OCI-M2 (cell line): Measurements from ENCODE around the gene PTCHD1.

Source experiments
- DNase-seq: peaks from one replicate; lab custom pipeline; 2025; ENCODE audit not compliant: unreplicated experiment; lab: John Stamatoyannopoulos, UW

The PTCHD1 gene

DNA sequence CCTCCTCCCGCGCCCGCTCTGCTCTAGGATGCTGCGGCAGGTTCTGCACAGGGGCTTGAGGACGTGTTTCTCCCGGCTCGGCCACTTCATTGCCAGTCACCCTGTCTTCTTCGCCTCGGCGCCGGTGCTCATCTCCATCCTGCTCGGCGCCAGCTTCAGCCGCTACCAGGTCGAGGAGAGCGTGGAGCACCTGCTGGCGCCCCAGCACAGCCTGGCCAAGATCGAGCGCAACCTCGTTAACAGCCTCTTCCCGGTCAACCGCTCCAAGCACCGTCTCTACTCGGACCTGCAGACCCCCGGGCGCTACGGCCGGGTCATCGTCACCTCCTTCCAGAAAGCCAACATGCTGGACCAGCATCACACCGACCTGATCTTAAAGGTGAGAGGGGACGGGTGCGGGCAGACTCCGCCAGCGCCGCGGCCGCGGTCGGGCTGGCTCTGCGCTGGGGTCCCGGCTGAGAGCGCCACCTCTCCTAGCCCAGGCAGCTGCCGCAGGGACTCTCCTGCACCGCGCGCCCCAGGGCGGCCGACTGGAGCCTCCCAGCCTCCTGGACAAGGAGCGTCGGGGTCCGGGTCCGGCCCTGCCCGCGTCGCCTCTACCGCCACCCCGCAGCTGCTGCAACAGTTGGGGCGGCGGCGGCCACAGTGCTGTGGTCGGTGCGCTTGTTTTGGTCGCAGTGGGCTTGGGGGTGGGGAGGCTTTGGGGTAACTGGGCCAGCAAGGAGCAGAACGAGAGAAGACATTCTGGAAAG, at the start of gene PTCHD1:
Gene PTCHD1 (plus strand): TSS at position 2 of the 752 bp plus-strand sequence. CDS start 27 bp downstream, at position 29.
- DNase-seq: no peak

DNA sequence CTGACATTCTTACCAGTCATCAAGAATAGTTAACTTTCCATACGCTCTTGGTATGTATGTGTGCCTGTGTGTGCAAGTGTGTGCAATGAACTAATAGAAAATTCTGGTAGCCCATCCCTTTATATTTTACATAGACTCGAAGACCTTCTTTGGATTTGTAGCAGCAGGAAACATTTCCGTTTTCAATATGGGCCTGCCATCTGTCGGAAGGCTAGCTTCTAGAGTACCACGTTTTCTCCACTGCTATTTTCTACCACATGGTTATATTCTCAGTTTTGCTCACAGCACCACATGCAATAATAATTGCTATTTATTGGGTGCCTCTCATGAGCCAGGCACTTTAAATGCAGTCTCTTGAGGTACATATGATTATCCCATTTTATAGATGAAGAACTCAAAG, 47.9 kb upstream of the PTCHD1 start:
- DNase-seq: no peak

DNA sequence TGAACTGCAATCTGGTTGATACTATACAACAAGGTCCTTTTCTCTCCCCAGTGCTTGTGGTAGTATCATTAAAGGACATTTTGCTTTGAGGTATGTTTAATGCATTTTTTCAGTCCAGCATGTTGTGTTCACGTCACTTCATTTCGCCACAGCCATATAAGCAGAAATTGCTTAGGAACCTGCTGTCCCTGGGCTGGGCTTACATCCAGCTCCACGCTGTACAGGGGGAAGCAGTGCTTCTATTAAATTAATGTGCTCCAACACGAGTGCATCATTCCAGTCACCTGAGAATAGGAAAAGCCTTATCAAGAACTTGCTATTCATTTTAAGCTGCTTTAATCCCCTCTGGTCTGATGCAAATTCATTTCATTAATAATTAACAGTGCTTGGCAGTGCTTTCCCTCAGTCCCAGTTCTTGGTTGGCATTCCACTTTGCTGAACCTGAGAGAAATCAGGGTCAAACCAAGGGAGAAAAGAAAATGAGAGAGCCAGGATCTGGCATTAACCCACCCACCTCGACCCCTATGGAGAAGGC, 47.4 kb upstream of the PTCHD1 start:
- no peak for DNase-seq

DNA sequence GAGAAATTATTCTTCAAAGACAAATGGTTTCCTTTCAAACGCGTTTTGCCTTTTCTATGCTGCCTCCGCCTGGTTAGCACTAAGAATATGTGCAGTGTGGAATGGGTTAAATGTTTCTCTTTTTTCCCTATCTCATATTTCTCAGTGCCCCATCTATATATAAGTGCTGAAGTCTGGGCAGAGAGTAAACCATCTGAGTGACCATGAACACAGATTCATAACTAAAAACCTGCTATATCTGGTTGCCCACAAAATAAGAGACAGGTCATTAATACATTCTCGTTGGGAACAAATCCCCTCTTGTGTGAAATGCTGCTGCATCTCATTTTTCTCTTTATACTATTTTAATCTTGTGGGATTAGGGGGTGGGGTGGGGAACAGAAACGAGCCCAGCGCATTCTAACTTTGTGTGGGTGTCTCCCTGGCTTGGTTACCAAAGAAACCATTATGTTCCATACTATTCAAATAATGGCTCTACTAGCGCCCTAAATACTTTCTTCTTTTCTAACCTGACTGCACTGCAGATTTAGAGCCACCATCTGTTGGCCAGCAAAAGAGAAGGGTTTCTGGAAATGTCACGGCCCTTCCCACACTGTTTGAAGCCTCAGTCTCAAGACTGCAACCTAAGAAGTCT, 42.2 kb upstream of the PTCHD1 start:
- DNase-seq: no peak

DNA sequence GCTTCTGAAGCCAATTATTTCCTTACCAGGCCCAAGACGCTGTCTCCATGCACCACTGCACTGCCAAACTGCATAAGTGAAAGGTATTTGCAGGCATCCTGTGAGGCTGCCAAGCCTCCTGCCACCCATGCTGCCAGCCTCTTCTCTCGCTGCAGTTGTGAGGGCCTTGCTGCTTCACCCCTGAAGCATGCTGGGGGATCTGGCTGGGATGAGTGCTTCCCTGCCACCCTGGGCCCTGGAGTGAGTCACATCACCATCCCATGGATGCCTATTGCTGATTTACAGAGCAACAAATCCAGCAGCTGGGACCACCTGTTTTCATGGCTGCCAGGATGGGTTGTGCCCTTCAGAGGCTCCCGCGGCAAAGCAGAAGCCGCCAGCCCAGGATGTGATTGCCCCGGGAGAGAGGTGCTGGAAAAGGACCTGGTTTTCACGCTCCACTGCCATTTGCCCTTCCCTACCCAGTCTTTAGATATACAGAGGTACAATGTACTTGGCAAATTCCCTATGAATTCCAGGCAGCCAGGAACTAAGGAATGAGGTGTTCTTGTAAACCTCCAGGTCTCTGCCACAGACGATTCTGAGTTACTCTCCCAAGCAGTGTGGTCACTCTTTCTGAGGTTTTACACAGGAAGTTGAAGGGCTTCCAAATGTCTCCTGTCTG, 41.5 kb upstream of the PTCHD1 start:
- no peak for DNase-seq

DNA sequence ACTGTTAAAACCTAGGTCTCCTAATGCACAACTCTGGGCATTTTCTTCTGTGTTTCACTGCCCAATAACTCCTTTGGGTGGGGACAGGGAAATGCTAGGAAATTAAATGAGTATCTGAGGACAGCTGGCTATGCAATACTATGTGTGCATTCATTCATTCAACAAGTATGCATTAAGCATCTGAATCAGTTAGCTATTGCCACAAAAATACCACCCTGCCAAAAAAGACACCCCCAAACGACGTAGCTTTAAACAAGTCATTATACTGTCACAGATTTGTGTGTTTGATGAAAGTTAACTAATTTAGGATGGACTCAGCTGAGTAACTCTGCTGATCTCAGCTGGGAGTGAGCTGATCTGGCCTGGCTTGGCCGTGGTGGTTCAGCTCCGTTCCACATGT, 29.8 kb upstream of the PTCHD1 start:
- no peak for DNase-seq

DNA sequence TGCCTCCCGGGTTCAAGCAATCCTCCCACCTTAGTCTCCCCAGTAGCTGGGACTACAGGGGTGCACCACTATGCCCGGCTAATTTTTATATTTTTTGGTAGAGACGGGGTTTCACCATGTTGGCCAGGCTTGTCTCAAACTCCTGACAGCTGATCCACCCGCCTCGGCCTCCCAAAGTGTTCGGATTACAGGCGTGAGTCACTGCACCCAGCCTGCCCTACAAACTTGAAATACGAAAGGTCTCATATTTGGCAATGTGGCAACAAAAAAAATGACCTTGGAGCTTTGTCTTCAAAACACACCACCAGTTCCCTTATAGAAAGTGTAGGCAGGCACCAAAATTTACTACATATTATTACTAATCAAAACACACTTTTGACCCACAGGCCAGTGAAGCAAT, 22.9 kb upstream of the PTCHD1 start:
- no peak for DNase-seq

DNA sequence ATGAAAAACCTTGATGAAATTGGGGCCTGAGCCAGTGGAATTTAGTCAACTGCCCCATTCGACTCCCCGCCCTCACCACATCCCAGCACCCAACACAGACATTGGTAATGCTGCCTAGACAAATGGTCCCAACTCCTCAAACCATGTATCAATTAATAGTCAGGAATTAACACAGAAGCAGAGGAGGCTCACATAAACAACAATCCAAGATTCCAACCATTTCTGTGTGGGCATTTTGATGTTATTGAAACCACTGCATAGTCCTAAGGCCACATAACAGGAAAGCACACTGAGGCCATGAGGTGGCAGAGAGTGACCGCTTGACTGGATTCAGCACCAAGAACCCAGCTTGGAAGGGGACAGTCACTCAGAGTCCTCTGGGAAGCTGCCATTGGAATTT, 22.5 kb upstream of the PTCHD1 start:
- no peak for DNase-seq

DNA sequence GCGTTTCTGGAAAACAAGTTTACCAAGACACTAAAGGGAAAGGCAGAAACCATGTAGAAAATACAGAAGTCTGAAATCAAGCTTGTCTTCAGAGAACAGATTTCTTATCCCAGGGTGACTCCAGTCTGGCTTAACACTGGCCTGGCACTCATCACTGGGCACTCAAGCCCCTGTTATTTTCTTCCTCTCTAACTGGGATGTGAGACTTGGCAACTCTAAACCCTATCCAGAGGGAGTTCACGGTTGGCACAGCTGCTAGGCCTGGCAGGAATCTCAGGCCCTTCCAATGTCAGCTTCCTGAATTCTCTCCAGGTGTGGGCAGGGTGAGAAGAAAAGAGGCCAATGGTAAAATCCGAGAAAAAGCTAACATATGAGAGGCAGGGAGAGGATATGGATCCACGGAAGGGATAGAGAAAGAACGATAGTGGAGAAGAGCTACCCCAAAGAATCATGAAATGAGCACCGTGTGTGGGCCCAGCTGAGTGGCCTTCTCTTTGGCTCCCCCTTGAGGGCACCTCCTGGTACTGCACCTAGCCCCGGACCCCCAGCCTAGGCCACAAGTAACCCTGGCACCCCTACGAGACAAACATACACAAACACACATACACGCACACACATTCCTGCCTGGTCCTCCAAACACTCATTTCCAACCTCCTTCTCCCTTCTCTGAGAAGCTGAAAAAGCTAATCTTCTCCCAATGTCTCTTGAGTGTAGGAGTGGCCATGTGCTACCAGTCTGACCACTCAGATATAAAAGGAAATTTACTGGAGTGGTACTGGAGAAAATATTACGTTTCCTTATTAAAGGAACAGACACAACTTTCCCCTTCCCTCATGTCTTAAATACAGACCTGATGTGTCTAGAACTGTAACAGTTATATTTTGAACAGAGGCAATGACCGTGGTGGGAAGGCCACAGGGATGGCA, 16.6 kb upstream of the PTCHD1 start:
- DNase-seq: no peak

DNA sequence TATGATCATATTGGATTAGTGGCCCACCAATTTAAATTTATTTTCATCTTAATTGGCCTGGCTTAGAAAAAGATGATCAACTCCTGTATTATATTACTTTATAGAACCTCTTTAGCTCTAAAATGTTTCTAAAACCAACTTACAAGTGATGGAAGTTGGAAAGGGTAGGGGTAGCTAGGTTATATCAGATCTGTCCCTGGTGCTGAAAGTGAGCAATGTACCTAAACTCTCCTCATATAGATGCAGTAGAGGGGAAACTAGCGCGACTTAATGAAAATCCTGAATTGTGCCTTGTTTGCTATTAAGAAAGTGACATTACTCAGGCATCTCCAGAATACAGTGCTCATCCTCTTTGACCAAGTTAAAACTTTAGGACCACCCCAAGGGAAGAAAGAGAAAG, 7.5 kb upstream of the PTCHD1 start:
- DNase-seq: no peak

DNA sequence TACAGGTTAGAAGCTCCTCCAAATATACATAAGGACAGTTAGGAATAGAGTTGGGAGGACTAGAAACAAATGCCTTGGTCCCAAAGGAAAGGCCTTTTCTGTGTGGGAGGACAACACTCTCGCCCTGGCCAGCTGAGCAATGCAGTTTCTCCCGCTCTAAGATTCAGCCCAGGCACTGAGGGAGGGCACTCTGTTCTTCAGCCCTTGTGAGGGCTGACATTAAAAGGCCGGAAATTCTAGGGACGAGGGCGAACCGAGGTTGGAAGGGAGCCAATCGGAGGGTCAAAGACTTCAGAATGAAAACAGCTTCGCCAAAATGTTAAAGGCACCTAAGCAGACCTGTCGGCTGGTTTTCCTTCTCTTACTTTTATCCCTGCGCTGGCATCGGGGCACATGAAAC, 2.9 kb upstream of the PTCHD1 start:
- no peak for DNase-seq

DNA sequence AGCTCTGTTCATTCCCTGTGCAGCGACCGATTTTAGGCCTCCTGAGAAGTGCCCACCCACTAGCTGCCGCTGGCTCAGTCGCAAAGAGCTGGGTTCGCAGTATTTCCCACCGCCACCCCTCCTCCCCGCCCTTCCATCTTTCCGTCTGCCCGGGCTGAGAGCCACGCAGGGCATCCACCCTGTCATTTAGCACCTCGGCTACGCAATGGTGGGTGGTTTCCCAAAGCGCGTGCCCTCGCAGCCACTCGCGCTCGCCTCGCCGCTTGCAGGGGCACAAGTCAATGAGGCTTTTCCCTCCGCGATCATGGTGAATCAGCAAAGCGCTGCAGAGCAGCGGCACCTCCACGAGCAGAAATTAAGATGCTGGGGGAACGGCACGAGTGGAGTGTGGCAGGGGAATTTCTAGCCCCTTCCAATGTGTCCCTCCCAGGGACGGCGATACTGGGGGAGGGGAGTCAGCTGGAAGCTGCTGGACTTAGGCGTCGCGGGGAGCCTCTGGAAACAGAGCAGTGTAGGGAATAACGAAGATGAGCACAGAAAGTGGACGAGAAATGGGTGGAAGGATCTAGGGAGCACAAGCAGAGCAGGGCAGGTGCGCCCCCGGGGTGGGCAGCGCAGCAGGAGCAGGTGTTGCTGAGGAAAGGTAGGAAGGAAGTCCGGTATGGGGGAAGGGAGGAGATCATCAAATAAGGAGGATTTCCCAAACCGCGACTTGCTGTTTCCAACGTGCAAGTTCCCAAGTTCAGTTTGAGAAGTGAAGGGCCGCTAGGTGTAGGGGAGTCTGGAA, 2.4 kb upstream of the PTCHD1 start:
- no peak for DNase-seq

DNA sequence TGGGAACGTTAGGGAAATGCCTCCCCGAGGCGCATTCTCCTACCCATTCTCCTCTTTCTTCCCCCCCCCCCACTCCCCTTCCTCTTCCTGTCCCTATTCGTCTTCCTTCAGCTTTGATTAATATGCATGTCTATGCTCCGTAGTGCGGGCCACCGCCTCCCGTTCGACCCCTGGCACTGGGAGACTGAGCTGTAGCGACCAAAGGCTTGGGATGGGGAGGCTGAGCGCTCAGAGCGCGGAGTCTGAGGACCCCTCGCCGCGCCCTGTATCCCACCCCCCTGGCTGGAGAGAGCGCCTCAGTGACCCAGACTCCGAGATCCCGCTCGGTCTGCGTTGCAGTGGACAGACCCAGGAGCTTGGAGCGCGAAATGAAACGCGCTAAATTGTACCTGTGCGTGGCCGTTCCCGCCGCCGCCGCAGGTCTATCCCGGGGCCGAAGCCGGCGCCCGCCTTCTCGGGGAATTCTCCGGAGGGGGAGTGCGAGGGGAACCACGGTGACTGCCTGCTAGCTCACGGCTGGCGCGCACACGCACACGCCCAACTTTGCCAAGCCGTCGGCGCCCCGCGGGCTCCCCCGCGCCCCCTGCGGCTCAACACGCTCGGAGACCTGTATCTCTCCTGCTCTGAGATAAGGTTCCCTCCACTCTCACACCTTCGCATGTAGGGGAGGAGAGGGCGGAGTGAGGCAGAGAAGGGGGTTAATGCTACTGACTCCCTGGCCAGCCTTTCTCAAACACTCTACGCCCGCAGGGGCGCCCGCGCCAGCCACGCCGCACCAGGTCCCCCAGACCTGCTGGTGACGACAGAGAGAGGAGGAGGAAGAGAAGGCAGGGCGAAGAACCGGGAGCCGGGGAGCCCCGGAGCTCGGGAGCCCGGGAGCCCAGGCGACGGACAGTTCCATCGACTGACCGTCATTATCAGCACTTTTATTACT, 1.5 kb upstream of the PTCHD1 start:
- no peak for DNase-seq

DNA sequence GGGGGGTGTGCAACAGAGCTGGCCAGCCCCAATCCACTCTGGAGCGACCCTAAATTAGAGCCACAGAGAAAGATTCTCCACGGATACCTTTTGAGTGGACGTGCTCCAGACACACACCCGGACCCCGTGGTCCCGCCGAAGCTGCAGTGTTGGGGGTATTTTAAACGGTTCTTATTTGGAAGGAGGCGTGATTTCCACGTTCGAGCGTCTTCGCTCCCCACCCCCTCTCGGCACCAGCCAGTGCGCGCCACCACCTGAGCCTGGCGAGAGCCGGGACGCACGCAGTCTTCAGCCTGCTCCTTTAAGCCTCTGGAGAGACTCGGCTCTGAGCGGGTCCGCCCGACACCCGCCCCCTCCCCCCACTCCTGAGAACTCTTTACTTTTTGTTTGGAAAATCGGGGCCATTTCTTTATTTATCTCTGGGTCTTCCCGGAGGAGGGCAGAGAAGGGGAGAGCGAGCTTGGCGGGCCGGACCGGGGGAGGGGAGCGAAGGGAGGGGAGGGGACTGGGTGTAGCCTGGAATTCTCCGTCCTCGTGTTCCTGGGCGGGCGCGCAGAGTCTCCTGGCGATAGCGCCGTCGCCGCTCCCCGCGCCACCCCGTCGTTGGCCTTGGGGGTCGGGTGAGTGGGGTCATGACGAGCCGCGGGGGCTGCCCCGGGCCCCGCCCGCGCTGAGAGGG, 668 bp upstream of the PTCHD1 start:
- no peak for DNase-seq

DNA sequence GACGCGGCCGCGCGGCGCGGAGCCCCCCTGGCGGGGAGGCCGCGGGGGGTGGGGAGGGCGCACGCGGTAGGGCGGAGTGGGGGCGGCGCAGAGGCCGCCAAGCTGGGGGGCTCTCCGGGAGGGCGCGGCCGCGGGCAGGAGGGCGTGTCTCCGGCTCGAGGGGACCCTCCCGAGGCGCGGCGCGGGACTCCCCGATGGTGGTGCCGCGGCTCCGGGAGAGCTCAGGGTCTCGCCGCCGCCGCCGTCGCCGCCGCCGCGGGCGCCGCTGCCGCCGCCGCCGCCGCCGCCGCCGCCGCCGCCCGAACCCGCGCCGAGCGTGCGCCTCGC, 165 bp upstream of the PTCHD1 start:
- no peak for DNase-seq

DNA sequence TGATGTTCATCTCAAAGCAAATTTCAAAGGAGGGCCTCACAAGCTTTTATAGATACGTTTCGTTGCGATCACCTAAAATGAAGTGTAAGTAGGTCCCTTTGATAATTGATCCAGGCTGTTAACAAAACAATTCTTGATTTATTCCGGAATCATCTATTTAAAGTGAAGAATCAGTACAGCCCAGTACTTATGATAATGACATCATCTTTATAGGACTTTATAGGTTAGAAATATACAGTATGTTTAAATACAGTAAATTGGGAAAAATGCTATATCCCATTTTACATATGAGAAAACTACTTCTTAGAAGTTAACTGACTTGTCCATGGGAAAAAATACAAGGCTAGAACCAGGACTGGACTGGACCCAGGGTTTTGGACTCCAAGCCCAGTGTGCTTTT, 3.7 kb downstream of the PTCHD1 start:
- DNase-seq: no peak

DNA sequence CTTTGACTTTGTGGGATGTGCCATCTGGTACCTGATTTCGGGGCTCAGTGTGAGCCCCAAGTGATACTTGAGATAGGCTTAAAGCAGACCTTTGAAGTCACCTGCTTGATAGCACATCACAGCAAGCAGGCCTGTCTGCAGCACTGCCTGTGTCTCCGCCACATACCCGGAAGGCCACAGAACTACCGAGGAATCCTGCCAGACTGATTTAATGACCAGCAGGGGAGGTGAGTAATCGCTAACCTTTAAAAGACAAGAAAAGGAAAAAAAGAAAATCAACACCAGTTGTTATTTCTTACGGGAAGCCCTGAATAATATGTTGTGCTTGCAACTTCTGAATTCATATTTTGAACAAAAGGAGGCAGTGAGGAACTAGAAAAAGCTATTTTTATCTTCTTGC, 6.8 kb downstream of the PTCHD1 start:
- DNase-seq: no peak

DNA sequence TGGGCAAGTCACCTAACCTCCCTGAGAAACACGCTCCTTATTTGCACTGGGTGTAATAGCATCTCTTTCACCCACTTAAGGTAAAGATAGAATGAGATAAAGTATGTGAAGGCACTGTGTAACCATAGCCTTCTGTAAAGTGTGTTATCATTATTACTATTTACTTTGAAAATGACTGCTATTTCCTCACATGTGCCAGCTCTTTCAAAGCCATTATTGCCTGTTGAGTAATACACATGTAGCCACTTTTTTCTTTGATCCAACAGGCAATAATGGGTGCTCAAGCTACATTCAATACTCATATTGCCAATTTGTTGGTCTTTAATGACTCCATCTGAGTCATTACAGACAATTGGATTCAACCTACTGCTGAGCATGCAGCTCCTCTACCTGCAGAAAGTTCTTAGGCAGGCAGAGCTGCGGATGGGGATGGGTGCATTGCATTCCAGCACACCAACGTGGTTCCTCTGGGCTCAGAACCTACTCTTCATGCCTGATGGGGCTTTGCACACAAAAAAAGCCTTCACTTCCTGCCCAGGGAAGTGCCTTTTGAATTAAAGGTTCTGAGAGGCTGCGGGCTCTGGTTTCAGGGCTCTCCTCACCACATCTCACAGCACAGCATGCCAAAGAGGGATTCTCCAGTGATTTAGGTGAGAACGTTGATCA, 9.7 kb downstream of the PTCHD1 start:
- DNase-seq: no peak
